GM12801 (cell line): ENCODE measurements around the gene RPAP3.

ENCODE experiments used
- CTCF ChIP-seq: IDR thresholded peaks from one replicate; pipeline ENCODE4 v1.5.1; 2011; ENCODE audit warnings: control low read depth; ENCODE audit not compliant: insufficient read length; ENCODE audit errors: extremely low read depth

RPAP3 gene

DNA sequence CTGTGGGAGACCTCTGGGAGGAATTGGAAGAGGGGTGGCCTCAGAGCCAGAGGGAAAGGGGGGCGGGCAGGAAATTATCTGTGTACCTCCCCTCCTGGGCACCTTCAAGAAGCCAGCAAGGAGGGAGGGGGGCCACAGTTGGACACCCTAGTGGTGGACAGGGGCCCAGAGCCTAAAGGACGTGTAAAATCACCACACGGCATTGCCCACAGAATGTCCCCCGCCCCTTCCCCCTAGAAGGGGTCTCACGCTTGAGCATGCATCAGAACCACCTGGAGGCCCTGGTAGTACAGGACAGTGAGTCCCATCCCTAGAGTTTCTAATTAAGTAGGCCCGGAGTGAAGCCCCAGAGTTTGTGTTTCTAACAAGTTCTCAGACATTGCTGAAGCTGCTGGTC lies 11.2 kb upstream of the RPAP3 start:
- no peak for TF ChIP-seq CTCF

GRCh38 chr12:47715877-47716548 lies 10.2 kb upstream of the RPAP3 start:
- TF ChIP-seq CTCF, result no peak

DNA sequence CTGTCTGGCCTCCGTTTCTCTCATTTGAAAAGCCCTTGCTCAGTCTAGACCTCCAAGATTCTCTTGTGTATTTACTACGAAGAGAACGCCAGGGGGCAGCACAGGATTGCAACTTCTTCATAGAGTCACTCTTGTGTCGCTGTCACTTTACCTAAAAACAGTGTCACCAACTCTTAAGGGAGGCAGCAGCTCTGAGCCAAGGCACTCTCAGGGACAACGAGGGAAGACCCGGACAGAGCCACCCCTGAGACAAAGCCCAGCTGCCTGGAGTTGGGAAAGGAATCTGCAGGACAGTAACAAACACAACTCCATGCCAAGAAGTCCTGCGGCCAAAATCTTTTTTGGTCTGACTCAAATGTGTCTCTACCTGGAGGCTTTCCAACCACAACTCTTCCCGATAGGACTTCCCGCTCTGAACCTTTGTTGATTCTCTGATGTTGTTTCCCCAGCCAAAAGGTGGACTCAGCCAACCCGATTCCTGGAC lies 9.6 kb upstream of the RPAP3 start:
- TF ChIP-seq CTCF, result no peak

DNA sequence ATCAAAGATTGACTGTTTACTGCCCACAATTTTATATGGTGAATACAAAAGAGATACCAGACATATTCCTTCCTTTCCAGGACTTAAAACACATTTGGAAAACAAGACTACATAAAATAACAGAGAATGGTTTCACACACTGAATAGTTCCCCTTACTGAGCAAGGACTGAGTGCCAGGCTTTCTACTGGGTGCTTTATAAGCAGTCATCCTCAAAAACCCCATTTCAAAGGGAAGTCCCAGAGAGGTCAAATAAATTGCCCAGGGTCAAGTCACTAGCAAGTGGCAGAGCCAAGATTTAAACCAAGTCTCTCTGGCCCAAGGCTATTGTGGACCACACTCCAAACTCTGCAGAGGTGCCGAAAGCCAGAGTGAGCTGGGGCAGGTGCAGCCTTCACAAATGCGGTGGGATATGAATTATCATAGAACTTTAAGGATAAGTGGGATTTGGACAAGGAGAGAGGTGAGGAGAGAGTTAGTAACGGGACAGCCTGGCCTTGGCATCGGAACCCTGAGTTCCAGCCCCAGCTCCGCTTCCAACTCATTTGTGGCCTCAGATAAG lies 9.1 kb upstream of the RPAP3 start:
- no peak for TF ChIP-seq CTCF

- no peak for TF ChIP-seq CTCF
Measured at GRCh38 chr12:47712171-47712570, 6.3 kb upstream of the RPAP3 start.

DNA sequence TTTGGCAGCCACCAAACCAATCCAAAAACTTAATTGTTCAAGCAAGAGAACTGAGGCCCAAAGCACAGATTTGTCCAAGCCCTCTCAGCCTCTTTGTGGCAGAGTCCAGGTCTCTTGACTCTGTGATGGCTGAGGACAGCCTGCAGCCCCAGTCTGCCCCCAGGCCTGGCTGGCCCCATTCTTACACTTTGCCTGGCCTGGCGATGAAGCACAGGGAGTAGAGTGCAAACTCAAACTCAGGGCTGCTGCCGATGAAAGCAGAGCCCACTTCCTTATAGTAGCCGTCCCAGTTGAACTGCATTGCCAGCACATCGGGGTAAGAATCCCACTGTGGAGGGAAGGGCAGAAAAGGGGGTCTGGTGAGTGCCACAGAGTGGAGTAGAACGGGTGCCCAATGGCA lies 5.6 kb upstream of the RPAP3 start:
- no peak for TF ChIP-seq CTCF

DNA sequence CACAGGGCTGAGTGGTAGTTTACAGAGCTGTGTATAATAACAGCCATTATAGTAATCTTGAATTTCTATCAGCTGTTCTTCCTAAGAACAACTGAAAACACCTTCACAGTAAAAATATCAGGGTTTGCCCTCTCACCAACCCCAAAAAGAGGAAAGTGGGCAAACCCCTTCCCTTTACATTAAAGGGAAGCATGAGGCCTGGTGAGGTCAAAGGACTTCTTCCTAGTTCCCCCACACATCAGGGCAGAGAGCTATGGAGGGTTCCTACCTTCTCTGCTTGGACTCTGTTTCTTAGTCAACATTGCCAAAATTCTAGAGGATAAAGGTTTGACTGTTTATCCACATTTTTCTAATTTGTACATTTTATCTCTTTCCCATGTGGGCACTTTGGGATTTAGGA lies 4.4 kb upstream of the RPAP3 start:
- no peak for TF ChIP-seq CTCF
